Metanephros (tissue), 1 donor: ENCODE measurements around the gene VPREB1. TPM values are rescaled to one million over a fixed set of nuclear protein-coding genes. Genes with fewer than 3 reads are reported as not detected.

Experiments used
- total RNA-seq: library from RNA; depleted of rRNA; stranded (reverse); fragments of >200 nt; gene quantifications from one replicate; pipeline ENCODE4 v1.2.3, GENCODE V29; 2014

Gene VPREB1
- 1.2 TPM for total RNA-seq

GRCh38 chr22:22244316-22245250 lies at the start of gene VPREB1:
TSS of gene VPREB1 (plus strand) at chr22:22244786. CDS start at chr22:22244814, 28 bp downstream.

